ENCODE measurements around the gene ECHDC1. TPM values are rescaled to one million over a fixed set of nuclear protein-coding genes. Genes with fewer than 3 reads are reported as not detected.

Gene ECHDC1
- total and polyA plus RNA-seq, 4 donors: 28.8 to 66.2 (median 50.8) TPM

GRCh38 chr6:127298475-127298874 is 44.9 kb downstream of the ECHDC1 start:
- no peaks in the 10 kb centered on the region for H3K27me3 ChIP-seq (ENCODE audit: control insufficient read depth in 4 of 4, insufficient read depth in 4 of 4, low read length in 3 of 4)
- no peak overlapping the region for H3K4me3 ChIP-seq (ENCODE audit: low read depth in 1 of 3, low read length in 3 of 3)
- 95% methylated on average over 2 of the region's 2 CpGs for WGBS
- DNase-seq (ENCODE audit: low spot score): no peak
- no peaks in the 10 kb centered on the region for H3K9me3 ChIP-seq (ENCODE audit: control insufficient read depth in 4 of 4, low read length in 3 of 4)
- peaks cover 0 to 2% (median 0%) of the 10 kb centered on the region in 4 donors for H3K36me3 ChIP-seq (ENCODE audit: control insufficient read depth in 4 of 4, insufficient read depth in 3 of 4, low read depth in 1 of 4, low read length in 3 of 4)
- peaks cover 0 to 2% (median under 1%) of the 10 kb centered on the region in 4 donors for H3K4me1 ChIP-seq (ENCODE audit: control insufficient read depth in 4 of 4, insufficient read depth in 4 of 4, low read length in 3 of 4)
- no peak for TF ChIP-seq YY1 (IDR thresholded peaks at IDR 0.05)
- TF ChIP-seq TAF1 (conservative IDR thresholded peaks at IDR 0.05): no peak
- TF ChIP-seq REST (IDR thresholded peaks at IDR 0.05): no peak
- no peak for TF ChIP-seq ZBTB33 (IDR thresholded peaks at IDR 0.05)
- no peak for TF ChIP-seq ATF3 (IDR thresholded peaks at IDR 0.05)
- no peak for TF ChIP-seq RAD21 (IDR thresholded peaks at IDR 0.05)
- no peak overlapping the region for H3K9ac ChIP-seq (ENCODE audit: low read depth in 1 of 2, low read length in 2 of 2)
- no peak overlapping the region for H3K27ac ChIP-seq (ENCODE audit: low read depth in 1 of 2, low read length in 2 of 2)

GRCh38 chr6:127297502-127298070 is 45.8 kb downstream of the ECHDC1 start:
- Histone ChIP-seq H3K4me1 (ENCODE audit: control insufficient read depth in 4 of 4, insufficient read depth in 4 of 4, low read length in 3 of 4) (peaks cover 0 to 2% (median under 1%) of the 10 kb centered on the region in 4 donors), H3K9me3 (ENCODE audit: control insufficient read depth in 4 of 4, low read length in 3 of 4) (no peaks in the 10 kb centered on the region), H3K36me3 (ENCODE audit: control insufficient read depth in 4 of 4, insufficient read depth in 3 of 4, low read depth in 1 of 4, low read length in 3 of 4) (peaks cover 0 to 2% (median 0%) of the 10 kb centered on the region in 4 donors), H3K27me3 (ENCODE audit: control insufficient read depth in 4 of 4, insufficient read depth in 4 of 4, low read length in 3 of 4) (no peaks in the 10 kb centered on the region), H3K4me3 (ENCODE audit: low read depth in 1 of 3, low read length in 3 of 3) (no peak overlapping the region), H3K9ac (ENCODE audit: low read depth in 1 of 2, low read length in 2 of 2) (no peak overlapping the region), H3K27ac (ENCODE audit: low read depth in 1 of 2, low read length in 2 of 2) (no peak overlapping the region)
- no peak for DNase-seq (ENCODE audit: low spot score)
- 95% methylated on average over 4 of the region's 4 CpGs for WGBS
- TF ChIP-seq FOXA1 (IDR thresholded peaks at IDR 0.05) (no peak), EGR1 (IDR thresholded peaks at IDR 0.05; ENCODE audit: low read depth in 2 of 2) (no peak), REST (IDR thresholded peaks at IDR 0.05) (no peak), RXRA (IDR thresholded peaks at IDR 0.05) (no peak), ATF3 (IDR thresholded peaks at IDR 0.05) (no peak), HNF4G (IDR thresholded peaks at IDR 0.05) (no peak), SP1 (IDR thresholded peaks at IDR 0.05) (no peak), NR2F2 (IDR thresholded peaks at IDR 0.05) (no peak), ZBTB33 (IDR thresholded peaks at IDR 0.05) (no peak), JUND (IDR thresholded peaks at IDR 0.05) (no peak), HNF4A (conservative IDR thresholded peaks at IDR 0.05) (no peak), MAX (IDR thresholded peaks at IDR 0.05) (no peak), GABPA (IDR thresholded peaks at IDR 0.05 in 1 of 2, conservative IDR thresholded peaks at IDR 0.05 in 1 of 2) (no peak), FOXA2 (IDR thresholded peaks at IDR 0.05) (no peak), RAD21 (IDR thresholded peaks at IDR 0.05) (no peak), CTCF (IDR thresholded peaks at IDR 0.05; ENCODE audit: low read depth, low read length, missing input control) (no peak), TAF1 (conservative IDR thresholded peaks at IDR 0.05) (no peak)
